Measurements from ENCODE around the gene MBNL1.

- no peak for TF ChIP-seq POLR2AphosphoS5 (IDR thresholded peaks at IDR 0.05; ENCODE audit: insufficient read depth in 1 of 2, low read depth in 1 of 2)
- TF ChIP-seq POLR2A (IDR thresholded peaks at IDR 0.05): no peak
These were observed 148.3 kb downstream of the MBNL1 start for GRCh38 chr3:152416808-152417580.

All from vagina (tissue), 2 donors.